ENCODE measurements around the gene PSD4. TPM values are rescaled to one million over a fixed set of nuclear protein-coding genes. Genes with fewer than 3 reads are reported as not detected.

Gene PSD4
- total RNA-seq, 1 experiment from 2014 or later = 12.6 TPM

GRCh38 chr2:113226462-113226861, 52.7 kb downstream of the PSD4 start:
- Histone ChIP-seq H3K4me1 (ENCODE audit: control insufficient read depth in 1 of 2, insufficient read depth in 2 of 2, low read length in 2 of 2) (no peaks in the 10 kb centered on the region; a peak in 1 of 4 replicates), H3K4me3 (replicated peaks in 1 of 2; ENCODE audit: low read depth in 1 of 2, low read length in 2 of 2) (no peak overlapping the region), H3K4me2 (ENCODE audit: low read length) (no peak overlapping the region), H3K9ac (ENCODE audit: low read length) (no peak overlapping the region), H3K27ac (ENCODE audit: low read depth, low read length) (no peak overlapping the region), H3K9me2 (ENCODE audit: insufficient read depth) (peaks cover 4% of the 10 kb centered on the region; the same call in 1 of the 2 replicates), H4K20me1 (ENCODE audit: insufficient read depth) (no peaks in the 10 kb centered on the region), H3K9me3 (ENCODE audit: control insufficient read depth in 1 of 2, insufficient read depth in 1 of 2, low read depth in 1 of 2, low read length in 2 of 2) (no peaks in the 10 kb centered on the region), H3K27me3 (ENCODE audit: insufficient read depth, low read length) (no peaks in the 10 kb centered on the region), H3K36me3 (ENCODE audit: control insufficient read depth in 1 of 2, insufficient read depth in 2 of 2, low read length in 2 of 2) (no peaks in the 10 kb centered on the region), H3K79me2 (ENCODE audit: insufficient read depth, low read length) (no peaks in the 10 kb centered on the region), H2AFZ (ENCODE audit: low read depth, low read length, poor library complexity, severe bottlenecking) (no peak overlapping the region)
- intact Hi-C loops (cut with micrococcal nuclease) = no loop called here
- DNase-seq (ENCODE audit: low read depth, low spot score) = no peak
- POLR2A ChIA-PET = no interaction called here
- no peak for ATAC-seq
- CTCF ChIA-PET = interaction anchor here (0.8 kb wide), 1 partner anchor 25 kb away, joined by 3 read pairs; no protein-coding TSS in a partner anchor
- RAD21 ChIA-PET (ENCODE audit: low non-redundant PET in 1 of 2, low total read pairs in 2 of 2, uncharacterized antibody in 2 of 2, unreplicated experiment in 2 of 2) = no interaction called here
- BruUV-seq (replicated peaks) = no TSS peak
- TF ChIP-seq ZNF274 (IDR thresholded peaks at IDR 0.05; ENCODE audit: low read depth, low read length) = no peak

DNA sequence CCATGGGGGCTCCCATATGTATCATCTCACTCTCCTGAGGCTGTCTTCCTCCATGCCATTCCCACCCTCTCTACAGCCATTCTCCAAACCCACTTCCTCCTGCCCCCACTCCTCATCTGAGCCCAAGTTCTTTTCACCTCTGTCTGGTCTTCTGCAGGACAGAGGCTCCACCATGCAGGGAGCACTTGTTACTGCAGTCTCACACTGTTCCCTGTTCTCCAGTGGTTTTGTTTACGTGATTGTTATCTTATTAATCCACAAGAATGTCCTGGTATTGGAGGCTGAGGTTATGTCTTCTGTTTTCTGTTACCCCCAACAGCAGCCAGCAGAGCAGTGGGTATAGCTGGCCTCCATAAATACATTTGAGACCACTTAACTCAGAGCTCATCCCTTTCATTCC, 53.5 kb downstream of the PSD4 start:
- ChIA-PET RAD21 (ENCODE audit: low non-redundant PET in 1 of 2, low total read pairs in 2 of 2, uncharacterized antibody in 2 of 2, unreplicated experiment in 2 of 2) (no interaction called here), CTCF (no interaction called here), POLR2A (no interaction called here)
- Histone ChIP-seq H3K9me3 (ENCODE audit: control insufficient read depth in 1 of 2, insufficient read depth in 1 of 2, low read depth in 1 of 2, low read length in 2 of 2) (no peaks in the 10 kb centered on the region), H3K4me2 (ENCODE audit: low read length) (no peak overlapping the region), H2AFZ (ENCODE audit: low read depth, low read length, poor library complexity, severe bottlenecking) (no peak overlapping the region), H3K4me1 (ENCODE audit: control insufficient read depth in 1 of 2, insufficient read depth in 2 of 2, low read length in 2 of 2) (no peaks in the 10 kb centered on the region; a peak in 1 of 4 replicates), H3K27me3 (ENCODE audit: insufficient read depth, low read length) (no peaks in the 10 kb centered on the region), H4K20me1 (ENCODE audit: insufficient read depth) (no peaks in the 10 kb centered on the region), H3K36me3 (ENCODE audit: control insufficient read depth in 1 of 2, insufficient read depth in 2 of 2, low read length in 2 of 2) (no peaks in the 10 kb centered on the region), H3K4me3 (replicated peaks in 1 of 2; ENCODE audit: low read depth in 1 of 2, low read length in 2 of 2) (no peak overlapping the region), H3K9me2 (ENCODE audit: insufficient read depth) (peaks cover 4% of the 10 kb centered on the region; the same call in 1 of the 2 replicates), H3K79me2 (ENCODE audit: insufficient read depth, low read length) (no peaks in the 10 kb centered on the region), H3K27ac (ENCODE audit: low read depth, low read length) (no peak overlapping the region), H3K9ac (ENCODE audit: low read length) (no peak overlapping the region)
- no TSS peak for BruUV-seq (replicated peaks)
- intact Hi-C loops (cut with micrococcal nuclease) = no loop called here
- TF ChIP-seq EGR1 (IDR thresholded peaks at IDR 0.05; ENCODE audit: low read depth) = no peak
- TF ChIP-seq MAX (IDR thresholded peaks at IDR 0.05) = no peak
- no peak for TF ChIP-seq EZH2 (IDR thresholded peaks at IDR 0.05)
- no peak for TF ChIP-seq REST (IDR thresholded peaks at IDR 0.05; ENCODE audit: low read depth)
- no peak for TF ChIP-seq ZNF274 (IDR thresholded peaks at IDR 0.05; ENCODE audit: low read depth, low read length)
- TF ChIP-seq SP1 (IDR thresholded peaks at IDR 0.05; ENCODE audit: low read depth) = no peak
- TF ChIP-seq, protein P1, sequence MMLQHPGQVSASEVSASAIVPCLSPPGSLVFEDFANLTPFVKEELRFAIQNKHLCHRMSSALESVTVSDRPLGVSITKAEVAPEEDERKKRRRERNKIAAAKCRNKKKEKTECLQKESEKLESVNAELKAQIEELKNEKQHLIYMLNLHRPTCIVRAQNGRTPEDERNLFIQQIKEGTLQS (IDR thresholded peaks at IDR 0.05) = no peak
- TF ChIP-seq POLR2AphosphoS5 (IDR thresholded peaks at IDR 0.05; ENCODE audit: low read depth, low read length) = no peak
- no peak for TF ChIP-seq TCF7L2 (IDR thresholded peaks at IDR 0.05; ENCODE audit: borderline replicate concordance, extremely low read depth, insufficient read depth, insufficient read length)
- TF ChIP-seq POLR2A (IDR thresholded peaks at IDR 0.05; ENCODE audit: borderline replicate concordance, extremely low read depth, insufficient read depth, insufficient read length) = no peak
- TF ChIP-seq CBX3 (IDR thresholded peaks at IDR 0.05; ENCODE audit: low read depth) = no peak
- ATAC-seq (no peak), DNase-seq (ENCODE audit: low read depth, low spot score) (no peak)

All from HCT116 (cell line).